Measurements from ENCODE around the gene SETD2. TPM values are rescaled to one million over a fixed set of nuclear protein-coding genes. Genes with fewer than 3 reads are reported as not detected.

The SETD2 gene
- total and polyA plus RNA-seq, 2 donors (not counting 1 experiment from before 2014, with no cell fraction given): 22.5 to 35.3 TPM

DNA sequence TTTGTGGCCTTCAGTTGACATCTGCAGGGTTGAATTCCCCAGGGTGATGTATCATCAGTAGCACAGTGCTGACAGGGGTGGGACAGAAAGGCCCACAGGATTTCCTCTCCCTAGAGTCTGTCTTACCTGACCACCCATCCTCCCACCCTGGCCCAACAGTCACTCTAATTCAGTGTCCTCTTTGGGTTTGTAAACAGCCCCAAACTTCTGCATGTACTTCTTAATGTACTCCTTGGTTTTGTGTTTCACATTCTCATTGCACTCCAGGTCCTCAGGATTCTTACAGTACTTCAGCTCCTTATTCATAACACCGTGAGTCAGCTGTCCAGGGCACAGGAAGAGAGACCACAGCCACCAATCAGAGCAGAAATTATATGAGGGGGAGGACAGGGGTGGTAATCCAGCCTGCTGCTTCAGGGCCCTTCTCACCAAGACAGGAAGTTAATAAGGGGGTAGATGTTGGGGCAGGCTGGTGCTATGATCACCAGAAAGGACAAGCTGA lies 146.9 kb downstream of the SETD2 start:
- Histone ChIP-seq H3K36me3 (ENCODE audit: control insufficient read depth, insufficient read depth, low read length) (peaks cover 8% of the 10 kb centered on the region), H3K79me2 (ENCODE audit: control insufficient read depth, insufficient read depth, low read length) (no peaks in the 10 kb centered on the region), H3K9me3 (ENCODE audit: control insufficient read depth, insufficient read depth, low read depth, low read length) (no peaks in the 10 kb centered on the region), H3K9ac (ENCODE audit: insufficient read depth, low read length) (no peak overlapping the region), H2AFZ (ENCODE audit: low read length) (no peak overlapping the region), H3K27ac (ENCODE audit: insufficient read depth, low read length) (peak overlapping the region; percentile 41), H4K20me1 (ENCODE audit: control insufficient read depth, extremely low read depth, insufficient read depth, low read length) (no peaks in the 10 kb centered on the region), H3K4me3 (replicated peaks in 1 of 4; ENCODE audit: control extremely low read depth in 1 of 4, insufficient read depth in 1 of 4, low read depth in 3 of 4, low read length in 4 of 4) (no peak overlapping the region), H3K27me3 (ENCODE audit: control insufficient read depth, insufficient read depth, low read length) (no peaks in the 10 kb centered on the region), H3K4me2 (ENCODE audit: extremely low read depth, insufficient read depth, low read length) (peak overlapping the region; percentile 48), H3K4me1 (ENCODE audit: control insufficient read depth, extremely low read depth, insufficient read depth, low read length) (peaks cover 15% of the 10 kb centered on the region)
- DNase-seq (ENCODE audit: low read depth in 2 of 2): peak; percentile 53 to 92
- TF ChIP-seq, protein P1, sequence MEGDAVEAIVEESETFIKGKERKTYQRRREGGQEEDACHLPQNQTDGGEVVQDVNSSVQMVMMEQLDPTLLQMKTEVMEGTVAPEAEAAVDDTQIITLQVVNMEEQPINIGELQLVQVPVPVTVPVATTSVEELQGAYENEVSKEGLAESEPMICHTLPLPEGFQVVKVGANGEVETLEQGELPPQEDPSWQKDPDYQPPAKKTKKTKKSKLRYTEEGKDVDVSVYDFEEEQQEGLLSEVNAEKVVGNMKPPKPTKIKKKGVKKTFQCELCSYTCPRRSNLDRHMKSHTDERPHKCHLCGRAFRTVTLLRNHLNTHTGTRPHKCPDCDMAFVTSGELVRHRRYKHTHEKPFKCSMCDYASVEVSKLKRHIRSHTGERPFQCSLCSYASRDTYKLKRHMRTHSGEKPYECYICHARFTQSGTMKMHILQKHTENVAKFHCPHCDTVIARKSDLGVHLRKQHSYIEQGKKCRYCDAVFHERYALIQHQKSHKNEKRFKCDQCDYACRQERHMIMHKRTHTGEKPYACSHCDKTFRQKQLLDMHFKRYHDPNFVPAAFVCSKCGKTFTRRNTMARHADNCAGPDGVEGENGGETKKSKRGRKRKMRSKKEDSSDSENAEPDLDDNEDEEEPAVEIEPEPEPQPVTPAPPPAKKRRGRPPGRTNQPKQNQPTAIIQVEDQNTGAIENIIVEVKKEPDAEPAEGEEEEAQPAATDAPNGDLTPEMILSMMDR (conservative IDR thresholded peaks at IDR 0.05 in 1 of 2, IDR thresholded peaks at IDR 0.05 in 1 of 2; ENCODE audit: low read depth in 1 of 2, low read length in 2 of 2): no peak
- TF ChIP-seq EZH2 (IDR thresholded peaks at IDR 0.05; ENCODE audit: low read length, missing control alignments): no peak

DNA sequence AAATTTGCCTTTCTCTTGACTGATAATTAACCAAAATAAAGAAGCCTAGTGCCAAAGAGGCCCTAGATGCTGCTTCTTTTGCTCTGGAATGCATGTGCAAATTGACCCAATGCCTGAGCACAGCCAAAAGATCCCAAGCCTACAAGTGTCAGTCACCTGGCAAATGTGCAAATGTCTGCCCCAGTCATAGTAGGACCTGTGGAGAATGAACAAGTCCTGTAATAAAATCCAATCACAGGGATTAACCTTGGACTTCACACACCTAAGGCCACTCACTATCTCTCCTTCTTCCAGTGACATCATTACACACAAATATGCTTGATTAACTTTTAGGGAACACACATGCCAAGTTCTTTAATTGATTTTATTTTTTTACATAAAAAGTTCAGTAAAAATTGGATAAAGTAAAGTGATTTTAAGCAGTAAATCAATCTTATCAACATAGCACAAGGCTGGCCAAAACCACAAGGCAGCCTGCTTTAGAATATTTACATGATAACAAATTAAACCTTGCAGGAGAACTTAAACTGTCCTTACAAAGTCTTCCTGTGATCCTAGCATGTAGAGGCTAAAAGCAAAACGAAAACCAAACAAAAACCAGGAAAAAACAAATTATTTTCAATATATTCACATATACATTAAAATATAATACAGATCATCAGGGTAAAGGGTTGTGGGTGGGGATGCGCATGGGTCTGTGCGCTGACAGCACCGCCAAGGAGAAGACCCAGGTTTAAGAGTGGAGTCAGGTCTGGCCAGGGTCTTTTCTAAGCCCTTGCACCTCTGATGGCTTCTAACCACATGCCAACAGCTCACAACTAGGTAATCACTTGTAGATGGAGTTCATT lies 147.6 kb downstream of the SETD2 start:
- Histone ChIP-seq H3K9me3 (ENCODE audit: control insufficient read depth, insufficient read depth, low read depth, low read length) (no peaks in the 10 kb centered on the region), H3K4me3 (replicated peaks in 1 of 4; ENCODE audit: control extremely low read depth in 1 of 4, insufficient read depth in 1 of 4, low read depth in 3 of 4, low read length in 4 of 4) (no peak overlapping the region), H3K36me3 (ENCODE audit: control insufficient read depth, insufficient read depth, low read length) (peaks cover 8% of the 10 kb centered on the region), H3K27me3 (ENCODE audit: control insufficient read depth, insufficient read depth, low read length) (no peaks in the 10 kb centered on the region), H2AFZ (ENCODE audit: low read length) (no peak overlapping the region), H3K79me2 (ENCODE audit: control insufficient read depth, insufficient read depth, low read length) (no peaks in the 10 kb centered on the region), H3K4me1 (ENCODE audit: control insufficient read depth, extremely low read depth, insufficient read depth, low read length) (peaks cover 15% of the 10 kb centered on the region), H3K9ac (ENCODE audit: insufficient read depth, low read length) (no peak overlapping the region), H3K4me2 (ENCODE audit: extremely low read depth, insufficient read depth, low read length) (peak overlapping the region; percentile 48), H3K27ac (ENCODE audit: insufficient read depth, low read length) (no peak overlapping the region), H4K20me1 (ENCODE audit: control insufficient read depth, extremely low read depth, insufficient read depth, low read length) (no peaks in the 10 kb centered on the region)
- peak in 1 of 2 donors; percentile 52 for DNase-seq (ENCODE audit: low read depth in 2 of 2)
- TF ChIP-seq, protein P1 (conservative IDR thresholded peaks at IDR 0.05 in 1 of 2, IDR thresholded peaks at IDR 0.05 in 1 of 2; ENCODE audit: low read depth in 1 of 2, low read length in 2 of 2): no peak
- TF ChIP-seq EZH2 (IDR thresholded peaks at IDR 0.05; ENCODE audit: low read length, missing control alignments): no peak

DNA sequence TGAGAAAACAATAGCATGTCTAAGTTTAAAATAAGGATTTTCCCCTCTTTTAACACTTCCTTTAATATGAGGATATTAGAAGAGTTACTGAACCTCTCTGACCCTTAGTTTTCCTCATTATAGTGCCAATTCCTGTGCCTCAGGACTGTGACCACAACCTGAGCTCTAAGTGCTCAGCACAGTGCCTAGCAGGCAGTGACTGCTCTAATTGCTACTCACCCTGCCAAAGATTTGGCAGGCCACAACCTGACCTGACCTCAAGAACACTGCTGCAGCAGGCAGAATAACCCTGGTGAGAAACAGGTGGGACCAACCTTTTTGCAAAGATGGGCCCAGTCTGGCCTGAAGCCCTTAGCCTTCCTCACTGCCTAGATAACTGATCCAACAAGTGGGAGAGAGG lies 148.8 kb downstream of the SETD2 start:
- Histone ChIP-seq H2AFZ (ENCODE audit: low read length) (no peak overlapping the region), H4K20me1 (ENCODE audit: control insufficient read depth, extremely low read depth, insufficient read depth, low read length) (no peaks in the 10 kb centered on the region), H3K79me2 (ENCODE audit: control insufficient read depth, insufficient read depth, low read length) (no peaks in the 10 kb centered on the region), H3K27me3 (ENCODE audit: control insufficient read depth, insufficient read depth, low read length) (no peaks in the 10 kb centered on the region), H3K4me3 (replicated peaks in 1 of 4; ENCODE audit: control extremely low read depth in 1 of 4, insufficient read depth in 1 of 4, low read depth in 3 of 4, low read length in 4 of 4) (no peak overlapping the region), H3K4me1 (ENCODE audit: control insufficient read depth, extremely low read depth, insufficient read depth, low read length) (peaks cover 16% of the 10 kb centered on the region), H3K4me2 (ENCODE audit: extremely low read depth, insufficient read depth, low read length) (no peak overlapping the region), H3K36me3 (ENCODE audit: control insufficient read depth, insufficient read depth, low read length) (peaks cover 8% of the 10 kb centered on the region), H3K9ac (ENCODE audit: insufficient read depth, low read length) (no peak overlapping the region), H3K9me3 (ENCODE audit: control insufficient read depth, insufficient read depth, low read depth, low read length) (no peaks in the 10 kb centered on the region), H3K27ac (ENCODE audit: insufficient read depth, low read length) (no peak overlapping the region)
- no peak for DNase-seq (ENCODE audit: low read depth in 2 of 2)
- TF ChIP-seq, protein P1 (conservative IDR thresholded peaks at IDR 0.05 in 1 of 2, IDR thresholded peaks at IDR 0.05 in 1 of 2; ENCODE audit: low read depth in 1 of 2, low read length in 2 of 2): no peak
- no peak for TF ChIP-seq EZH2 (IDR thresholded peaks at IDR 0.05; ENCODE audit: low read length, missing control alignments)

Measured in fibroblast of lung (primary cell).